ENCODE measurements around the gene SETX.
"Not testable (repeated sequence)": the region's sequence is repeated elsewhere in the genome, so short reads cannot be mapped to it uniquely, and the experiment has no call there.

The SETX gene

DNA sequence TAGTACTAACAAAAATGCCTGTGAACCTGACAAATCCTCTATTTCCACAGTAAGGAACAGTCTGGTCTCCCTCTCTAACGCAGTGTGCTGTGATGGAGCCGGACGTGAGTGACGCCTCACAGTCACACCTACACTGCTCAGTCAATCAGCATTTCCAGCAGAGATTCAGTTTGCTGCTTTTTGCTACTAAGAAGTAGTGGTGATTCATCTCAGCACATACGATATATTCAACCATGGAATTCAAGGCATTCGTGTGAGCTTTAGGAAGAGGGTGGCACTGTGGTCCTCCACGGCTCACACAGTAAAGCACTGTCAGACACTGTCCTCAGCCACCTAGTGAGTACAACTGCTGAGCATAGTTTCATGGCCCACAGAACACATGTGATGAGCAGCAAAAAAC lies 70.9 kb downstream of the SETX start:
- FAIRE-seq (no peak), DNase-seq (ENCODE audit: insufficient read length, low spot score) (no peak)
- no peak for TF ChIP-seq CTCF (IDR thresholded peaks at IDR 0.05; ENCODE audit: insufficient read depth, missing control alignments)

GRCh38 chr9:132283165-132283564 lies 71.6 kb downstream of the SETX start:
- no peak for TF ChIP-seq CTCF (IDR thresholded peaks at IDR 0.05; ENCODE audit: insufficient read depth, missing control alignments)
- no peak for DNase-seq (ENCODE audit: insufficient read length, low spot score)
- FAIRE-seq, result no peak

DNA sequence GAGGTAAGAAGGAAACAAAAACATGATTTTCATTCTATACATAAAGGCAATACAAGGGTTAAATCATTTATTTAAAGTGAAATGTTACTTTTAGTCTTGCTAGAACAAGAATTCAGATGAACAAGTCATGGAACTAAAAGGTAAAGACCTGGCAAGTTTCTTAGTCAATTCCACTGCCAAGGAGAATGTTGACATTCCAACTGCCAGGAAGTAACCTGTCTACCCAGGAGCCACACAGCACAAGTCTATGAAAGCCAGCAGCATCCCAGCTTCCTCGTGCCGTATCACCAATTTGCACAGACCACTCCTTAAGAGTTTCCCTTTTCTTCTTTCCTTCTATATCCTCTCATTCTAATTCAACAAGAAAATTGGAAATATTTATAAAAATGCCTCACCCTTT lies 79.9 kb downstream of the SETX start:
- no peak for FAIRE-seq
- DNase-seq (ENCODE audit: insufficient read length, low spot score), result no peak
- TF ChIP-seq CTCF (IDR thresholded peaks at IDR 0.05; ENCODE audit: insufficient read depth, missing control alignments), result no peak

DNA sequence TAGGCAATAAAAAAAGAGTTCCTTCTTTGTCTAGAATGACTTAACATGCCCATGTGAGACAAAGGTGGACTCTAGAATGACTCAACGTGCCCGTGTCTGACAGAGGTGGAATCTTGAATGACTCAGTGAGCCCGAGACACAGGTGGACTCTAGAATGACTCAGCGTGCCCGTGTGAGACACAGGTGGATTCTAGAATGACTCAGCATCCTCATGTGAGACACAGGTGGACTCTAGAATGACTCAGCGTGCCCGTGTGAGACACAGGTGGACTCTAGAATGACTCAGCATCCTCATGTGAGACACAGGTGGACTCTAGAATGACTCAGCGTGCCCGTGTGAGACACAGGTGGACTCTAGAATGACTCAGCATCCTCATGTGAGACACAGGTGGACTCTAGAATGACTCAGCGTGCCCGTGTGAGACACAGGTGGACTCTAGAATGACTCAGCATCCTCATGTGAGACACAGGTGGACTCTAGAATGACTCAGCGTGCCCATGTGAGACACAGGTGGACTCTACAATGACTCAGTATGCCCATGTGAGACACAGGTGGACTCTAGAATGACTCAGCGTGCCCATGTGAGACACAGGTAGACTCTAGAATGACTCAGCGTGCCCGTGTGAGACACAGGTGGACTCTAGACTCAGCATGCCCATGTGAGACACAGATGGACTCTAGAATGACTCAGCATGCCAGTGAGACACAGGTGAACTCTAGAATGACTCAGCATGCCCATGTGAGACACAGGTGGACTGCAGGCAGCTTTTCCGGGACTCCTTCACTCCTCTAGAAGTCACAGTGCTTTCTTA lies 84.9 kb downstream of the SETX start:
- not testable (repeated sequence) for FAIRE-seq; DNase-seq (ENCODE audit: insufficient read length, low spot score)

- no peak for DNase-seq (ENCODE audit: insufficient read length, low spot score)
- no peak for FAIRE-seq
Measured at GRCh38 chr9:132268725-132269352, 85.9 kb downstream of the SETX start.

GRCh38 chr9:132267660-132268059 lies 87.1 kb downstream of the SETX start:
- no peak for TF ChIP-seq CTCF (IDR thresholded peaks at IDR 0.05; ENCODE audit: insufficient read depth, missing control alignments)
- FAIRE-seq (no peak), DNase-seq (ENCODE audit: insufficient read length, low spot score) (no peak)

More at GRCh38 chr9:132268725-132269352, 85.9 kb downstream of the SETX start:
- peak; percentile 95 for TF ChIP-seq CTCF (IDR thresholded peaks at IDR 0.05; ENCODE audit: insufficient read depth, missing control alignments)

GRCh38 chr9:132266017-132266416 lies 88.8 kb downstream of the SETX start:
- no peak for DNase-seq (ENCODE audit: insufficient read length, low spot score)
- no peak for TF ChIP-seq CTCF (IDR thresholded peaks at IDR 0.05; ENCODE audit: insufficient read depth, missing control alignments)
- FAIRE-seq, result no peak

Data from D721Med (cell line).